OCI-LY3 (cell line): Measurements from ENCODE around the gene HEXIM2.

Source experiments
- H2AFZ ChIP-seq: fragments of 200-600, 300-600 bp; shearing (Covaris generic); 2 replicates; pipeline ENCODE4 v1.6.0; 2014; ENCODE audit warnings: antibody characterized with exemption, low read depth, low read length
- H3K27ac ChIP-seq: fragments of 200-600, 300-600 bp; sonication (generic); 2 replicates; pipeline ENCODE4 v1.5.1; 2014; ENCODE audit warnings: mild to moderate bottlenecking, low read length, moderate library complexity, mixed read lengths
- H3K27me3 ChIP-seq: fragments of 200-600, 300-600 bp; sonication (generic); 2 replicates; pipeline ENCODE4 v1.6.1; 2014; ENCODE audit warnings: low read depth, low read length, mixed read lengths
- H3K36me3 ChIP-seq: fragments of 200-600, 300-600 bp; sonication (generic); replicated peaks from 2 replicates; pipeline ENCODE3; 2014; ENCODE audit warnings: low read depth, low read length, mixed read lengths
- H3K4me1 ChIP-seq: fragments of 300-600, 200-600 bp; sonication (generic); 2 replicates; pipeline ENCODE4 v1.6.1; 2014; ENCODE audit warnings: low read length, mixed read lengths
- H3K4me2 ChIP-seq: fragments of 200-600, 300-600 bp; sonication (generic); 2 replicates; pipeline ENCODE4 v1.6.1; 2014; ENCODE audit warnings: low read length, mixed read lengths
- H3K4me3 ChIP-seq: fragments of 300-600, 200-600 bp; sonication (generic); 2 replicates; pipeline ENCODE4 v1.5.1; 2014; ENCODE audit warnings: antibody characterized with exemption, mild to moderate bottlenecking, low read length, moderate library complexity
- H3K79me2 ChIP-seq: fragments of 300-600, 200-600 bp; shearing (Covaris generic); 2 replicates; pipeline ENCODE4 v1.6.1; 2014; ENCODE audit warnings: mild to moderate bottlenecking, low read length, mixed read lengths
- H3K9ac ChIP-seq: fragments of 300-600, 200-600 bp; shearing (Covaris generic); 2 replicates; pipeline ENCODE4 v1.6.0; 2014; ENCODE audit warnings: mild to moderate bottlenecking, low read length, moderate library complexity
- H3K9me3 ChIP-seq: fragments of 200-600, 300-600 bp; shearing (Covaris generic); 2 replicates; pipeline ENCODE4 v1.6.1; 2014; ENCODE audit warnings: low read length, mixed read lengths; ENCODE audit not compliant: insufficient read depth
- H4K20me1 ChIP-seq: fragments of 200-600, 300-600 bp; sonication (generic); 2 replicates; pipeline ENCODE4 v1.6.1; 2016; ENCODE audit warnings: low read length, mixed read lengths; ENCODE audit not compliant: insufficient read depth
- EZH2phosphoT487 ChIP-seq: fragments of 200-600 bp; shearing (Covaris generic); IDR thresholded peaks from 2 replicates; pipeline ENCODE4 v1.6.1; 2018; ENCODE audit warnings: antibody characterized with exemption, mixed run types, low read depth
- TF ChIP-seq, protein P1 (sequence below): fragments of 200-600, 300-600 bp; sonication (generic); IDR thresholded peaks from 2 replicates; pipeline ENCODE4 v1.5.1; 2014; ENCODE audit warnings: antibody characterized with exemption, low read length, low read depth

HEXIM2 gene

DNA sequence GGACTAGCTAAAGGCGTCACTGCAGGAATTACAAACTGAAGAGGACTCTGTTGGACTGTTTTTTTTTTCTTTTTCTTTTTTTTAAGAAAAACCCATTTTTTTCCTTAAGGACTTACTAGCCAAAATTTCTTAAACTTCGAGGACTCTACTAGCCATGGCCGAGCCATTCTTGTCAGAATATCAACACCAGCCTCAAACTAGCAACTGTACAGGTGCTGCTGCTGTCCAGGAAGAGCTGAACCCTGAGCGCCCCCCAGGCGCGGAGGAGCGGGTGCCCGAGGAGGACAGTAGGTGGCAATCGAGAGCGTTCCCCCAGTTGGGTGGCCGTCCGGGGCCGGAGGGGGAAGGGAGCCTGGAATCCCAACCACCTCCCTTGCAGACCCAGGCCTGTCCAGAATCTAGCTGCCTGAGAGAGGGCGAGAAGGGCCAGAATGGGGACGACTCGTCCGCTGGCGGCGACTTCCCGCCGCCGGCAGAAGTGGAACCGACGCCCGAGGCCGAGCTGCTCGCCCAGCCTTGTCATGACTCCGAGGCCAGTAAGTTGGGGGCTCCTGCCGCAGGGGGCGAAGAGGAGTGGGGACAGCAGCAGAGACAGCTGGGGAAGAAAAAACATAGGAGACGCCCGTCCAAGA lies 12.5 kb upstream of the HEXIM2 start:
- Histone ChIP-seq H3K9ac (peak overlapping the region; percentile 76), H3K9me3 (no peaks in the 10 kb centered on the region), H3K27me3 (no peaks in the 10 kb centered on the region), H3K4me1 (peaks cover 22% of the 10 kb centered on the region), H3K4me2 (peak overlapping the region; percentile 95), H2AFZ (no peak overlapping the region), H4K20me1 (peaks cover 13% of the 10 kb centered on the region), H3K36me3 (no peaks in the 10 kb centered on the region), H3K4me3 (peak overlapping the region; percentile 86), H3K79me2 (peaks cover 27% of the 10 kb centered on the region), H3K27ac (peak overlapping the region; percentile 57)
- TF ChIP-seq EZH2phosphoT487, result no peak
- TF ChIP-seq, protein P1, sequence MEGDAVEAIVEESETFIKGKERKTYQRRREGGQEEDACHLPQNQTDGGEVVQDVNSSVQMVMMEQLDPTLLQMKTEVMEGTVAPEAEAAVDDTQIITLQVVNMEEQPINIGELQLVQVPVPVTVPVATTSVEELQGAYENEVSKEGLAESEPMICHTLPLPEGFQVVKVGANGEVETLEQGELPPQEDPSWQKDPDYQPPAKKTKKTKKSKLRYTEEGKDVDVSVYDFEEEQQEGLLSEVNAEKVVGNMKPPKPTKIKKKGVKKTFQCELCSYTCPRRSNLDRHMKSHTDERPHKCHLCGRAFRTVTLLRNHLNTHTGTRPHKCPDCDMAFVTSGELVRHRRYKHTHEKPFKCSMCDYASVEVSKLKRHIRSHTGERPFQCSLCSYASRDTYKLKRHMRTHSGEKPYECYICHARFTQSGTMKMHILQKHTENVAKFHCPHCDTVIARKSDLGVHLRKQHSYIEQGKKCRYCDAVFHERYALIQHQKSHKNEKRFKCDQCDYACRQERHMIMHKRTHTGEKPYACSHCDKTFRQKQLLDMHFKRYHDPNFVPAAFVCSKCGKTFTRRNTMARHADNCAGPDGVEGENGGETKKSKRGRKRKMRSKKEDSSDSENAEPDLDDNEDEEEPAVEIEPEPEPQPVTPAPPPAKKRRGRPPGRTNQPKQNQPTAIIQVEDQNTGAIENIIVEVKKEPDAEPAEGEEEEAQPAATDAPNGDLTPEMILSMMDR, result peak; percentile 89

DNA sequence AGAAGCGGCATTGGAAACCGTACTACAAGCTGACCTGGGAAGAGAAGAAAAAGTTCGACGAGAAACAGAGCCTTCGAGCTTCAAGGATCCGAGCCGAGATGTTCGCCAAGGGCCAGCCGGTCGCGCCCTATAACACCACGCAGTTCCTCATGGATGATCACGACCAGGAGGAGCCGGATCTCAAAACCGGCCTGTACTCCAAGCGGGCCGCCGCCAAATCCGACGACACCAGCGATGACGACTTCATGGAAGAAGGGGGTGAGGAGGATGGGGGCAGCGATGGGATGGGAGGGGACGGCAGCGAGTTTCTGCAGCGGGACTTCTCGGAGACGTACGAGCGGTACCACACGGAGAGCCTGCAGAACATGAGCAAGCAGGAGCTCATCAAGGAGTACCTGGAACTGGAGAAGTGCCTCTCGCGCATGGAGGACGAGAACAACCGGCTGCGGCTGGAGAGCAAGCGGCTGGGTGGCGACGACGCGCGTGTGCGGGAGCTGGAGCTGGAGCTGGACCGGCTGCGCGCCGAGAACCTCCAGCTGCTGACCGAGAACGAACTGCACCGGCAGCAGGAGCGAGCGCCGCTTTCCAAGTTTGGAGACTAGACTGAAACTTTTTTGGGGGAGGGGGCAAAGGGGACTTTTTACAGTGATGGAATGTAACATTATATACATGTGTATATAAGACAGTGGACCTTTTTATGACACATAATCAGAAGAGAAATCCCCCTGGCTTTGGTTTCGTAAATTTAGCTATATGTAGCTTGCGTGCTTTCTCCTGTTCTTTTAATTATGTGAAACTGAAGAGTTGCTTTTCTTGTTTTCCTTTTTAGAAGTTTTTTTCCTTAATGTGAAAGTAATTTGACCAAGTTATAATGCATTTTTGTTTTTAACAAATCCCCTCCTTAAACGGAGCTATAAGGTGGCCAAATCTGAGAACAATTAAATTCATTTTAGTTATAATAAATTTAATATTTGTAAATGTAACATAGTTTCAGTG lies 11.7 kb upstream of the HEXIM2 start:
- no peak overlapping the region for H2AFZ ChIP-seq
- no peaks in the 10 kb centered on the region for H3K9me3 ChIP-seq
- H3K79me2 ChIP-seq, result peaks cover 27% of the 10 kb centered on the region
- peaks cover 22% of the 10 kb centered on the region for H3K4me1 ChIP-seq
- H3K9ac ChIP-seq, result peak overlapping the region; percentile 76
- H3K4me3 ChIP-seq, result peak overlapping the region; percentile 86
- peaks cover 13% of the 10 kb centered on the region for H4K20me1 ChIP-seq
- TF ChIP-seq, protein P1, result no peak
- no peak for TF ChIP-seq EZH2phosphoT487
- H3K27me3 ChIP-seq, result no peaks in the 10 kb centered on the region
- H3K36me3 ChIP-seq, result no peaks in the 10 kb centered on the region
- peak overlapping the region; percentile 95 for H3K4me2 ChIP-seq
- H3K27ac ChIP-seq, result peak overlapping the region; percentile 57

DNA sequence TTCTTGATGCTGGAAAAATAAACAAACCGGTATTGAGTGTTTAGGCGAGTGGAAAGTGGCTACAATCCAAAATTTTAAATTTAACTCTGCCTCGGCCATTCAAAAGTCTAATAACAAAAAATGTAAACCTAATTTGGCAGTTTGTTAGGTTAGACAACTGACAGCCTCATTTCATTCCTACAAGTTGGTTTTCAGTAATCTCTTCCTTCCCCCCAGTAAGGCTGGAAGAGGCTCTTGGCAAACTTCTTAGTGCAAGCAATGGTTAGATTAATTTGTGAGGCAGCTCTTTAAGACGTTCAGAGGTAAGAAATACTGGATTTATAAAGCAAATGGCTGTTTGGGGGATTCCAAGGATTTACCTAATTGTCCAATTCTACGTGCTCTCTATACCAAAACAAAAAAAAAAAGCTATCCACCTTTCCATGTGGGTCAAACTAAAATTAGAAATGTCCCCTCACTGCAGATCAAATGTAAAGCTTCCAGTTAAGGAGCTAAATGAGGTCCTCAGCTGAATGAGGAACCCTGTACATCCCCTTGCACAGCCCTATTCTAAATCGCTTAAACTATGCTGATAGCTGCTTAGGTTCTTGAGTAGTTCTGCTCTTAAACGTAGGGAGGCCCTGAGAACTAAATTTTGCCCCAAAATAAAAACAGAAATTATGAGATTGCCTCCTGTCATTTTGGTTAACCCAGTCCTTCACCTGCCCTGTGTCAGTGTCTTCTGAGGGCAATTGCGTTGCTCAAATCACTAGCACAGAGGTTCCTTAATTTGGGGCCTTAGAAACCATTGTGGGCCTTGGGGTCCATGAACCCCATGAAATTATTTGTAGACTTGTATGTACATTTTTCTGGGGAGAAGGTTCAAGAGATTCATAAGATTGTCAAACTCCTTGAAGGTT lies 10.5 kb upstream of the HEXIM2 start:
- Histone ChIP-seq H3K4me1 (peaks cover 22% of the 10 kb centered on the region), H3K9me3 (no peaks in the 10 kb centered on the region), H2AFZ (no peak overlapping the region), H3K79me2 (peaks cover 27% of the 10 kb centered on the region), H3K4me3 (peak overlapping the region; percentile 86; the same call in 1 of the 2 replicates), H3K36me3 (no peaks in the 10 kb centered on the region), H3K27me3 (no peaks in the 10 kb centered on the region), H3K9ac (peak overlapping the region; percentile 76), H3K4me2 (peak overlapping the region; percentile 95), H4K20me1 (peaks cover 18% of the 10 kb centered on the region), H3K27ac (peak overlapping the region; percentile 3; the same call in 1 of the 2 replicates)
- TF ChIP-seq, protein P1, result no peak
- no peak for TF ChIP-seq EZH2phosphoT487
